Measurements from ENCODE around the gene IQGAP1.

Gene IQGAP1

GRCh38 chr15:90529371-90530249 lies 141.6 kb downstream of the IQGAP1 start, which contains the start of gene CRTC3:
Gene CRTC3 (plus strand): TSS chr15:90529923. CDS start chr15:90530072, 149 bp downstream.
- peak; percentile 38 for TF ChIP-seq CTCF (conservative IDR thresholded peaks at IDR 0.05)
- H3K27ac ChIP-seq: peak within 1 kb of the TSS; percentile 98

- TF ChIP-seq CTCF (conservative IDR thresholded peaks at IDR 0.05): peak; percentile 3; the same call in 1 of the 2 replicates
- peak overlapping the region; percentile 98 for H3K27ac ChIP-seq
Observed at GRCh38 chr15:90530250-90531051, 142.4 kb downstream of the IQGAP1 start.

GRCh38 chr15:90531147-90531546 lies 143.1 kb downstream of the IQGAP1 start:
- peak overlapping the region; percentile 98 for H3K27ac ChIP-seq
- no peak for TF ChIP-seq CTCF (conservative IDR thresholded peaks at IDR 0.05)

- H3K27ac ChIP-seq: no peak overlapping the region
- TF ChIP-seq CTCF (conservative IDR thresholded peaks at IDR 0.05): no peak
Observed at GRCh38 chr15:90535254-90535653, 147.2 kb downstream of the IQGAP1 start.

- no peak for TF ChIP-seq CTCF (conservative IDR thresholded peaks at IDR 0.05)
- no peak overlapping the region for H3K27ac ChIP-seq
Observed at GRCh38 chr15:90539789-90540188, 151.7 kb downstream of the IQGAP1 start.

GRCh38 chr15:90540768-90541167 lies 152.7 kb downstream of the IQGAP1 start:
- TF ChIP-seq CTCF (conservative IDR thresholded peaks at IDR 0.05): no peak
- H3K27ac ChIP-seq: no peak overlapping the region

- TF ChIP-seq CTCF (conservative IDR thresholded peaks at IDR 0.05): no peak; the same call in 1 of the 2 replicates
Observed at GRCh38 chr15:90545095-90545494, 157.1 kb downstream of the IQGAP1 start.

More at GRCh38 chr15:90545095-90545494, 157.1 kb downstream of the IQGAP1 start:
- H3K27ac ChIP-seq: no peak overlapping the region

All from VCaP (cell line).